ENCODE data around the gene CDC20. TPM values are rescaled to one million over a fixed set of nuclear protein-coding genes. Genes with fewer than 3 reads are reported as not detected.
"Not testable (repeated sequence)": the region's sequence is repeated elsewhere in the genome, so short reads cannot be mapped to it uniquely, and the experiment has no call there.

CDC20 gene
- polyA plus RNA-seq, 3 donors, result 36.9 to 49.9 (median 44.3) TPM

DNA sequence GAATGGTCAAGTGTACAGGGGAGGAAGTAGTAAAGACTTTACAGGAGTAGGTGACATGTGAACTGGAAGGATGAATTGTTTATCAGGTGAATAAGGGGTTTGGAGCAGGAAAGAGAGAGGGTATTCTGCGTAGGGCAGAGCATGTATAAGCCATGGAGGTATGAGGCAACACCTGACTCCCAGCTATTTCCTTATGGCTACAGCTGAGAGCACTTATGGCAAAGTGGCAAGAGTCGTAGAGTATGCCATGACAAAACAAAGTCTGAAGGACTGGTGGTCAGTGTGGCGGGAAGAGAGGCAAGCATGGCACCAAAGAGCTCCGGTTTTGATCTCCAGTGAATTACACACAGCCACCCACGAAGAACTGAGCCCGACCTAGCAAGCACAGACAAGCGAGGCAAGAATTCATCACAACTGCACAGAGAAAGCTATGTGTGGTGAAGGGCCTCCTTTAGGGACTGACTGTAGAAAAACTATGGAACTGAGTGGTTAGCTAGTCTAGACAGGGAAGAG, 18.0 kb downstream of the CDC20 start:
- no peak for DNase-seq

DNA sequence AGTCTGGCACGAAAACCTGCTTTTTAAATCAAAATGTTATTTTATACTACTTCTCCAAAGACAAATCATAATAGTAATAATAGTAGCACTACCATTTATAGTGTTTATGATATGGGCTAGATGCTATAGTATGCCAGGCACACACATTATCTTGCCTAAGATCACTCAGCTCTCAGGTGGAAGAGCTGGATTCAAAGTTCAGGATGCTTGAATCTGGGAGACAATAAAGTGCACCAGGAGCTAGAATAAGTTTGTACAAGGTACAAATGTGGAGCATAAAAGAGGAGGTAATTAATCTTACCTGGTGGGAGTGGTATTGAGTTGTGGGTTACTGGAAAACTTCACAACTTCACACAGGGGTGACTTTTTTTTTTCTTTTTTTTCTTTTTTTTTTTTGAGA, 19.1 kb downstream of the CDC20 start:
- no peak for DNase-seq

DNA sequence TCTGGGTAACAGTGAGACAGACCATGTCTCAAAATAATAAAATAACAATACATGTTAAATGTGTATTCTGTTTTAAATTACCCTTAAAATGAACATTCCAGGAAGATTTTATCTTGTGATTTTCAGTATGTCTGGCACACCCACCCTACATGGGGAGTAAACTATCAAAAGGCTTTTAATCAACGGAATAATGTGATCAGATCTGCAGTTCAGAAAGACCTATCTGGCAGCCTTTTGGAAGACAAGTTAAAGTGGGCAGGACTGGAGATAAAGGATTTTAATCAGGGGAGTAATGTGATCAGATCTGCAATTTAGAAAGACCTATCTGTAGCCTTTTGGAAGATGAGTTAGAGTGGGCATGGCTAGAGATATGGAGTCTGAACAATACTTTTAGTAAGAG, 20.7 kb downstream of the CDC20 start:
- no peak for DNase-seq

DNA sequence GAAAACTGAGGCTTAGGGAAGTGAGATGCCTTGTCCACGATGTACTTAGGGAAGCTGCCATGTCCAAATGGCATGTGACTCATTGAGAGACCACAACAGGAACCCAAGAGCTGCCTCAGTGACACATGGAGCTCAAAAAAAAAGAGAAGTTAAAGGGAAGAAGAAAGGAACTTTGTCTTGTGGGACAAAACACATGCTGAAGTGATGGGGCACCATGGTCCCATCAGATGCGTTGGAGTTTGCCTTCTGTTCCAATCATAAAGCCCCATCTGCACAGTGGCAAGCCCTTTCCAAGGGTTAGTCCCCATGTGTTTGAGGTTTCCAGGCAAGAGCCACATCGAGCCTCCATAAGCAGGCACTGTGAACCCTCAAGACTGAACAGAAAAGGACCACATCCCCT, 22.8 kb downstream of the CDC20 start:
- no peak for DNase-seq

DNA sequence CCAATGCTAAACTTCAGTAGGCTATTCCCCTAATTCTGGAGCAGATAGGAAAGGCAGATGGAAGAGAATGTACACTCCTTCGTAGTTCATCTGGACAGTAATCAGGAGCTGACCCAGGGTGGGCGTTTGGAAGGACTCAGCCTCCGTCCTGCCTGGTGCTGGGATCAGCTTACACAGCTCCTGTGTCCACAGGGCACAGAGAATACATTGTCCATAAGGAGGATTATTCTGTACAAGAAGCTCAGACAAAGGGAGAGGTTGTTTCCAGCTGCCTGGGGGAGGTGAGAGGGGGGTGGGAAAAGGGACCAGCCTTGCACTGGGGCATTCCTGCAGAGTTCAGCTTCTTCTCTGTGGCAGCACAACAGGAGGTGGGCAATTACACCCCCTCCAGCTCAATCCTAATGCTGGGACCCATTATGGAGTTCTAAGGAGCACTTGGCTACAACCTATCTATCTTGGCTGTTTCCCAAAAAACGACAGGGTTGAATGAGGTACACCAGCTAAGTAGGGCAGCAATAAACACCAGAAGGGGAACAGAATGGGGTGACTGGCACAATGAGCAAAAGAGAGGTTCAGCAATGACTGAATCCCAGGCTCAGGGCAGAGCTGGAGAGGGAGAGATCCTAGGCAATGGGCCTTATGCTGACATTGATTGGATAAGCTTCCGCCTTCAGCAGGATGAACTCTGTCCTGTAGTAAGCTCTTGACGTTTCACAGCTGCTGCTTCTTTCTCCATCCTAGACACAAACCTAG, 23.4 kb downstream of the CDC20 start:
- no peak for DNase-seq

DNA sequence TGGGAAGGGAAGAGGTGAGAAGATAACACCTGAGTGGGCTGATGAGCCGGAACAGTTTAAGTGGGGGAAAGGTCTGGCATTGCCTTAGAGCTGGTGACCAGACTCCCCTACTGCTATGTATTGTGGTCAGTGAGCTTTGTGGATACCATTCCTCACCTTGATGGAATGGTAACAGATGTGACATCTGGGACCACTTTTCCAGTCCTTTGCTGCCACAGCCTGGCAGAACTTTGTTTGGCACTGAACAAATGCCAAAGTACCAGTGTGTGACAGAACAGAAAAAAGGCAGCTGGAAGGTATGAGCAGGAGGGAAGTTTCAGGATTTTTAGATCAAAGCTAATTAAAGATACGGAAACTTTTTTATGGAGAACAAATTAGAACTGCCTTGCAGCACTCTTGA, 24.7 kb downstream of the CDC20 start:
- DNase-seq, result no peak

DNA sequence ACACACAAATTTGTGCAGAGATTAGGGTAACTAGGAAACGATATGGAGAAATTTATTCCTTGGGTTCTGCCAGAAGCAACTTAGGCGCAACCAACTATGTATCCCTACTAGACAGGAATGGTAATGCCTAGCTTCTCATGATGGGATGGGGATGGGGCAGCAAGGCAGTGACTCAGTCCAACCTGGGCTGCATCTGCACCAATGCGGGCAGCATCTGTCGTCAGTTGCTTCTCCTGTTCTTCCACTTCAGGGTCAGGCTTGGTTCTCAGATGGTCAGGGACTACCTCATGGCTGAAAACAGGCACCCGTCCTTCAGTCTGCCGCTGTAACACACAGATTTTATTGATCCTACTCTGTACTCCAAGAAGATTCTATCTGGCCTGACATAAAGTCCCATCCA, 27.9 kb downstream of the CDC20 start:
- DNase-seq, result no peak

DNA sequence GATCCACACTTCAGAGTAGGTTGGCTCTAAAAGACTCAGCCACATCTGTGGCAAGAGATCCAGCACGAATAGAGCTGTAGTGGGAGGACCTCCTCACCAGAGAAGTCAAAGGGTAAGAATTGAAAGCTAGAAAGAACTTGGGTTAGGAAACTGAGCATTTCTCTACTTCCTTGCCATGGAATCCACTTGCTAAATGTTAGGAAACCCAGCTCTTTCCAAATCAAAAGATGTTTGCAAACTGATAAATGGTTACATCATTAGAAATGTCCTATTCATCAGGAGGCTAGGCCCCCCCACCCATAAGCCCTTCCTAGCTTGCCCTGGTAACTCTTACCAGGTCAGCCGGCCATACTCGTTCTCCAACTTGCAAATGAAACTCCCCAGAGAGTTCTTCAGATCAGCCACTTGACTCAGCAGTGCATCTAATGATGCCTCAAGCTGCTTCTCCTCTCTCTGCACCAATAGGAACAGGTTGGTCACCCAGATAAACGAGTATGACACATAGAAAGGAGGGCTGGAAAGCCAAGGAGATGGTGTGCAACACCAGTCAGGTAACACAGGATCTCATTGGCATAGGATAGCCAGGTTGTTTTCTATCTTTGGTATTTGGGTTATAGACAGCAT, 29.3 kb downstream of the CDC20 start:
- DNase-seq, result no peak

DNA sequence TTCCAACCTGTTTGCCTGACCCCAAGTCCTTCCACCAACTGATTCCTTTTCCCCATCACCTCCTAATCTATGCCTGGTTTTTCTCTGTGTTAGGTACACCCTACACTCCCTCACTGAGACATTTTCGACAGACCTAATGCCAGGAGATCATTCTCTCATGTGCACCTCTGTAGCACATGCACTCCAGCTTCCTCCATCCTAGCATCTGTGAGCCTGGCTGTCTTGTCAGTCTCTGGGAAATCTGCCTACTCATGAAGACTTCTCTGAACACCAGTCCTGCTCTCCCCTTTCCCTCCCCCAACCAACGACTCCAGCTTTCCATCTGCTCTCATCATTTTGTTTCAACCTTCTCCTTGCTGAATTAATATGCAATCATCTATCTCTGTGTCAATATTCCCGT, 29.8 kb downstream of the CDC20 start:
- no peak for DNase-seq

DNA sequence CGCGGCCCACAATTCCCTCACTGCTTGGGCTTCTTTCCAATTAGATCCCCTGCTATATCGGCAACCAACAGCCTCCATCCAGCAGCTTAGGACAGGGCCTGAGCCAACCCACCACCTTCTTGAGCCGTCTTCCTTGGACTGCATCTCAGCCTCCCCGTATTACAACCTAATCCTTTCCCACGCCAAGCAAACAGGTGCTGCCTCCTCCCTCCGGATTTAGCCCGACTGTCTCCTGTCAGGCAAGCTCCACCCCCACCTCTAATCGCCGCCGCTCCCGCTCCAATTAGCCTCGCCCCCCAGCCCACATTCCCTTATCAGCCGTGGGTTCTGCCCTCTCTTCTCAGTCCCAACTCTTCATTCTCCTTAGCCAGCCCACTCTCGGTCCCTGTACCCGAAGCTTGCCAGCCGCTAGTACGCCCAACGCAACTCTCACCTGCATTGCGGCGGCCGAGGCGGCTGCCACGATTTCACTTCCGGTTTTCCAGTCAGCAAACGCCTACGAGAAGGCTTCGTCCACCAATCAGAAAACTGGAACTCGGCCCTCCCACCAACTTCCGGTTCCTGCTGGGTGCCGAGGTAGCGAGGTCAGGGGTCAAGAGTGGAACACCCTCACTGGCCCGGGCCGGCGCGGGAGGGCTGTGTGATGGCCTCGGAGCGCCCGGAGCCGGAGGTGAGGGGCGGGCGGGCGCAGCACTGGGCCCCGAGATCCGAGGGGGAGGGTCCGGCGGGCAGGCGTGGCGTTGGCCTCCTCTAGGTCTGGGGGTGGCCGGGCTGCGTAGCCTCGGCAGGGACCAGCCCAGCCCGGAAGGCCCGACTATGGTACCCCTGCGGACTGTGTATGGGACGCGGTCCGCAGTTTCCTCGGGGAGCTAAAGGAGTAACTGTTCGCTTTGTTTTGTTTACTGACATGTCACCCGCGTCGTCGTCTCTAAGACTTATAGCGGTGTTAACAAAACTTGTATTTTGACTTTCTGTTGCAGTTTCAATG, 30.8 kb downstream of the CDC20 start, which contains the start of the genes MED8 and SZT2:
TSS of gene MED8 (minus strand) at position 475 of the 988 bp plus-strand sequence. CDS start at position 439, 36 bp downstream.
TSS of gene SZT2 (plus strand) at position 574 of the 988 bp plus-strand sequence. CDS start at position 644, 70 bp downstream.
- peak; percentile 95 for DNase-seq

DNA sequence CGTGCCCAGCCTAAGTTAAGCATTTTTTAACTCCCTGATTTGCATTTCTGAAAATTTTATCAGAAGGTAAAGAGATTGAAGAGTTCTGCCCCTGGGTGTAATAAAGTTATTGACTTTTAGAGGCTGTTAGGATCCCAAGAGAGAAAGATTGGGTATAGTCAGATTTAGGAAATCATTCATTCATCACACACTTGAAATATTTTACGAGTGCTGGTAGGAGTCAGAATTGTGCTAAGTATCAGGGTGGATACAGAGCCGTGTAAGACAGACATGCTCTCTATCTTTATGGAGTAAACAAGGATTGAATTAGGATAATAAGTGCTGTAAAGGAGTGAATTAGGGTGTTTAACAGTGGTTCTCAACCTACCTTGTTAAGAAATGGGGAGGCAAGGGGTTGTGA, 33.9 kb downstream of the CDC20 start:
- DNase-seq, result no peak

DNA sequence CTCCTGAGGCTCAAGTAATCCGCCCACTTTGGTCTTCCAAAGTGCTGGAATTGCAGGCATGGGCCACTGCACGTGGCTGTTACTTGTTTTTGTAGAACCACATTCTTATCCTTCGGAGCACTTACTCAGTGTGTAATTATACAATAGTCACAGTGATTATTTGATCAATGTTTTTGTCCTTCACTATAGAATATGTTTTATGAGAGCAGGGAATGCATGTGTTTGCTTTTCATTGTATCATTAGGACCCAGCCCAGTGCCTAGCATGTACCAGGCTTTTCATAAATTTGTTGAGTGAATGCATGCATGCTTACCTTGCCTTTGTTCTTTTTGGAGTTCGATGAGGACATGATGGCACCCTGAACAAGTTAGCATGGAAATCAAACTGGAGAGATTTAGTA, 36.7 kb downstream of the CDC20 start:
- no peak for DNase-seq

DNA sequence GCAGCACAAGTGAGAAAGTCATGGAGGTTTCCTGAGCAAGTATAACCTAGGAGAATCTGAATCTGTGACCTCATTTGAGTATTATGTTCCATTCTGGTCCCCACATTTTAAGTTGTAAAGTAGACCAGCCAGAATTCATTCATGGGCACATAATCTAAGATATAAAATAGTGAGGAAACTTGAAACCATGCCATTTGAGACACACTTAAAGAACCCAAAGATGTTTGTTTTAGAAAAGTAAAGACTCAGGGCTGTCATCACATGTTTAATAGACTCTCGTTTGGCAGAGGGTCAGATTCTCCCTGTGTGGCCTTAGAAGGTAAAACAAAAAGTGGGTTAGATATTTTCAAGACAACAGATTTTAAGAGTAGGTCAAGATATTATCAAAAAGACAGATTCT, 37.3 kb downstream of the CDC20 start:
- no peak for DNase-seq

DNA sequence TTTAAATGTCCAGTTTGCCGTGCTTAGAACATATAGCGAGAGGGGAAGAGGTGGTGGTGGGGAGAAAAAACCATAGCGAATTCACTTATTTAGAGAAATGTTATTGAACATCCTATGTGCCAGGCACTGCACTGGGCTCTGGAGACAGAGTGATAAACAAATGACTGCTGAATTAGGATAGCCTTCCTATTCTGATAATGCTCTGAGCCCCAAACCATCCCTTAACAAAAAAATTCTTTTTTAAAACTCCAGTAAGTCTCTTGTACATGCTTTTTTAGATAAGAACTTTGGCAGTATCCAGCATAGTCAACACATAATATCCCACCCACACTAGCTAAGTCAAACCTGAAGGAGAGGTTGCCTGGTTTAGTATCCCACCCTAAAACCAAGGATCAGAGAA, 39.4 kb downstream of the CDC20 start:
- DNase-seq, result no peak

DNA sequence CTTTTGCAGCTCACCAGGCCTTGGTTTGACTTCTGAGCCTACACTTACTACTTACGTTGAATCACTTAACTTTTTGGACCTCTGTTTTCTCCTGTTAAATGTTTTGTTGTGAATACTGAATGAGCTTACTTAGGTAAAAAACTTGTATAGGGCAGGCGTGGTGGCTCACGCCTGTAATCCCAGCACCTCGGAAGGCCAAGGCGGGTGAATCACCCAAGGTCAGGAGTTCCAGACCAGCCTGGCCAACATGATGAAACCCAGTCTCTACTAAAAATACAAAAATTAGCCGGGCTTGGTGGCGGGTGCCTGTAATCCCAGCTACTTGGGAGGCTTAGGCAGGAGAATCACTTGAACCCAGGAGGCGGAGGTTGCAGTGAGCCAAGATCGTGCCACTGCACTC, 41.7 kb downstream of the CDC20 start:
- not testable (repeated sequence) for DNase-seq

DNA sequence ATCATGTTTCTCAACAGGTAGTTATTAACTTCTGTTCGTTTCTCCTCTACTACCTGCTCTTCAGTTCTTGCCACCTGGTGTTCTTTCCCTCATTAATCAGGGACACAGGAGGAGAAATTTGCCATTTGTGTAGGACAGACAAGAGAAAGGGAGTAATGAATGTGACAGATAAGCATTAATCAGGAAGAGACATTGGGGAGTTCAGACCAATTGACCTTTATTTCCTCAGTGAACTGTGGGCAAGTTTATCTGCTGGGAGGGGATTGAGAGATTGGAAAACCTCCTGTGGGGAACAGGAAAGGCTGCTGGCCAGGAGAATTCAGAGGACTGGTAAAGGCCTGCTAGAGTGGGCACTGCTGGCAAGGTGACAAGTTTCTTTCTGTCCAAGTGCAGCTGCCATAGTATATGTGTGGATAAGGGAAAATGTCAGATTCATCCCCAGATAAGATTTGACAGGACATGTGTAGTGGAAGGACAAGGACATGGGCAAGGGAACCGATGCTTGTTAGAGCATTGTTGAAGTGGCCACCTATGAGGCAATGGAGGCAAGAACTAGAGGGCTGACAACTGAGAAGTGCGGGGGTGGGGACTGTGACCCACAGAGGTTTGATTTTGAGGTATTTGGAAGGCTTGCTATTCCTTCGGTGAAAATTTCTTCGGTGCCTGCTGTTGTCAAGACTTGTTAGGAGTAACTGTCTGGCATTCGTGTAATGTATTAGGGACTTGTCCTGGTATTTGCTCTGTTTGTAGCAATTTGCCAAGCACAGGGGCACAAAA, 43.5 kb downstream of the CDC20 start:
- DNase-seq, result no peak

DNA sequence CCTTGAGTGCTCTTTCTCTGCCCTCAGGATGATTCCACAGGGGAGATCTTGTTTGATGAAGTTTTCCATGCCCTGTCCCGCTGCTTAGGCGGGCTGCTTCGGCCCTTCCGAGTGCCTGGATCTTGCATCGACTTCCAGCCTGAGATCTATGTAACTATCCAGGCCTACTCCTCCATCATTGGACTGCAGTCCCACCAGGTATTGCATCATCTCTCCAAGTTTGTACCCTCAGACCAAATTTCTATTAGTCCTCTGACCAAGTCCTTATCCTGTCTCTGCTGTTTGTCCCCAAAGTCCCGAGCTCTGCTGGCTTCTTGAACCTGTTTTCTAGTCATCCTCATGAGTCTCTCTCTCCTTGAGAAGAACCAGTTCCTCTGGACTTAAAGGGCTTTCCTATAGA, 45.6 kb downstream of the CDC20 start:
- DNase-seq, result no peak

DNA sequence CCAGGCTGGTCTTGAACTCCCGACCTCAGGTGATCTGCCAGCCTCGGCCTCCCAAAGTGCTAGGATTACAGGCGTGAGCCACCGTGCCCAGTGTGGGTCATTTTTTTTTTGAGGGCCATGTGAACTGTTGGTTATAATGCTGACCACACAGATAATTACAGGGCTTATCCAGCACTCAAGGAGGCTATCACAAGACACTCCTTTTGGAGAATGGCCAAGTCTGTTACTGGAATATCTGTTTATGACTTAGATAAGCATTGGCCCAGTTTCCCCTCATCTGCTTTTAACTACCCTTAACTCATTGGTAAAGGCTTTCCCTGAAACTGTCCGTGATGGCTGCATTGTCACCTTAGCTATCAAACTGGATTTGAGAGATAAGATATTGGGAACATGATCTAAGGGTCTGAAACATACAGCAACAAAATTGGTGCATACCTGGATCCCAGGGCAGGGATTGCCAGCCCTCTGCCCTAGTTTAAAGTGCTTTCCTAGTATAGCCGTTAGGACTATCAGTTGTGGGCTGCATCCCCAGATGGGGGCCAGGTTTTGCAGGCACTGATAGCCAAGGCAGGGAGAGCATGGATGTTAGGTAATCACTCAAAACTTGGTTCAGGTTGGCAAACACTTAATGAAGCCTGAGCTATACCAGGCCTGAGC, 46.6 kb downstream of the CDC20 start:
- DNase-seq, result no peak

DNA sequence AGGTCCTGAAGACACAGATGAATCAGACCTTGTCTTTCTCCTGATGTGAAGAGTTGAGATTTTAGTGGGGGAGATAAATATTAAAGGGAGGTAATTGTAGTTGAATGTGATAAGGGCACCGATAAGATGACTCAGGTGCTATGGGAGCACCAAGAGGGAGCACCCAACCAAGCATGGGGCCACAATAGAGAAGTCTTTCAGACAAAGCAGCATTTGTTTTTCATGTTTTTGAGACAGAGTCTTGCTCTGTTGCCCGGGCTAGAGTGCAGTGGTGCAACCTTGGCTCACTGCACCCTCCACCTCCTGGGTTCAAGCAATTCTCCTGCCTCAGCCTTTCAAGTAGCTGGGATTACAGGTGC, 47.1 kb downstream of the CDC20 start:
- no peak for DNase-seq

DNA sequence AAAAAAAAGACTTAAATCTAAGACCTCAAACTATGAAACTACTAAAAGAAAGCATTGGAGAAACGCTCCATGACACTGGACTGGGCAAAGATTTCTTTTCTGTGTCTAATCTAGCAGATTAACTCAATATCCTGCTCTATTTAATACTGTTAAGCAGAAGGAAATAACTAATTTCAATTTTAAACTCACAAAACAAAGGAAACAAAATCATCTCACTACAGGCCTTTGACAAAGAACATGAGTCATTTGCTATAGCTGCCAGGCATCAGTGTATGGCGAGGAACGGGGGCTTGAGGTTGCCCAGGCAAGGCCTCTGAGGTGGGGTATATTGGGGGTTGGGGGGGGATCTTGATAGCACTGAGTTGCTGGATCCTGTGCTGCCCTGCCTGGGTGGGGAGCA, 51.8 kb downstream of the CDC20 start:
- no peak for DNase-seq

Data from renal pelvis (tissue), 4 donors.